Gastrocnemius medialis (tissue), 4 donors: ENCODE measurements around the gene TCERG1L.

Source experiments
- POLR2A ChIP-seq, 2 donors: fragments of 450-650 bp; IDR thresholded peaks; one replicate each; pipeline ENCODE4 v1.6.1; 2017; ENCODE audit warnings: antibody characterized with exemption in 2 of 2, mild to moderate bottlenecking in 2 of 2, moderate library complexity in 2 of 2
- TF ChIP-seq, protein P1 (sequence below), 5 experiments: fragments of 450-650 bp in 3 of 5; fragments of 200-600 bp in 2 of 5; sonication (generic) in 2 of 5; IDR thresholded peaks in 4 of 5; conservative IDR thresholded peaks in 1 of 5; 1 replicate in 4 of 5; 2 replicates in 1 of 5; pipeline ENCODE4 v1.5.1; 2016 to 2019; ENCODE audit warnings: antibody characterized with exemption in 5 of 5, mild to moderate bottlenecking in 3 of 5, moderate library complexity in 3 of 5

DNA sequence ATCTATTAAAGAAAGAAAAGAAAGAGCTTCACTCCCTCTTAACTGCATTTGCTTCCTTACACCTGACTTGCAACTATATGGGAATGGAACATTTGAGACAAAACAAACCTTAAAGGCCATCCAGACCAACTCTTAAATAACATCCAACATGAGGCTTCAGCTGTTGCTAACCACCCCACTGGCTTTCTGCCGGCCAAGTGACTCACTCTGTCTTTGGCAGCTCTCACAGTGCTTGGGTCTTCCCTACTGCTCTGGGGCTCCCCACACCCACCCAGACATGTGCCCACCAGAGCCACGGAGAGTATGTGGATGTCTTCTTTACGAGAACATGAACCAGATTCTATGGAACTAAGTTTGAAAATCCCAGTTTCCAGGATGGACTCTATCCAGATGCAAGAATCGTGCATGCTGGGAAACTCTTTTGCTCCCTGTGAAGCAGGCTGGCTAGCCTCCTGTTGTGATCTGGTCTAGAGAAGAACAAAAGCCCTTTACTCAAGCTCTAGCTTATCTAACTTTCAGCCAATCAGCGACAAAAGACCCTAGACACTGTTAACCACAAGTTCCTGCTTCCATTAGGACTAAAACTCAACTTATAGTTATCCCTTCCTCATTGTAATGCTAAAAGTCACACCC is 245.7 kb downstream of the TCERG1L start:
- TF ChIP-seq, protein P1, sequence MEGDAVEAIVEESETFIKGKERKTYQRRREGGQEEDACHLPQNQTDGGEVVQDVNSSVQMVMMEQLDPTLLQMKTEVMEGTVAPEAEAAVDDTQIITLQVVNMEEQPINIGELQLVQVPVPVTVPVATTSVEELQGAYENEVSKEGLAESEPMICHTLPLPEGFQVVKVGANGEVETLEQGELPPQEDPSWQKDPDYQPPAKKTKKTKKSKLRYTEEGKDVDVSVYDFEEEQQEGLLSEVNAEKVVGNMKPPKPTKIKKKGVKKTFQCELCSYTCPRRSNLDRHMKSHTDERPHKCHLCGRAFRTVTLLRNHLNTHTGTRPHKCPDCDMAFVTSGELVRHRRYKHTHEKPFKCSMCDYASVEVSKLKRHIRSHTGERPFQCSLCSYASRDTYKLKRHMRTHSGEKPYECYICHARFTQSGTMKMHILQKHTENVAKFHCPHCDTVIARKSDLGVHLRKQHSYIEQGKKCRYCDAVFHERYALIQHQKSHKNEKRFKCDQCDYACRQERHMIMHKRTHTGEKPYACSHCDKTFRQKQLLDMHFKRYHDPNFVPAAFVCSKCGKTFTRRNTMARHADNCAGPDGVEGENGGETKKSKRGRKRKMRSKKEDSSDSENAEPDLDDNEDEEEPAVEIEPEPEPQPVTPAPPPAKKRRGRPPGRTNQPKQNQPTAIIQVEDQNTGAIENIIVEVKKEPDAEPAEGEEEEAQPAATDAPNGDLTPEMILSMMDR (IDR thresholded peaks at IDR 0.05 in 4 of 5, conservative IDR thresholded peaks at IDR 0.05 in 1 of 5), result no peak
- TF ChIP-seq POLR2A (IDR thresholded peaks at IDR 0.05), result no peak
